Hepatocyte (in vitro differentiated cells): ENCODE measurements around the gene DCPS. TPM values are rescaled to one million over a fixed set of nuclear protein-coding genes. Genes with fewer than 3 reads are reported as not detected.

Experiments used
- DNase-seq: peaks from one replicate; pipeline ENCODE4 v3.0.0-alpha.2; 2016; ENCODE audit warnings: low spot score
- H2AFZ ChIP-seq: fragments of 200-600 bp; sonication (generic); 2 replicates; pipeline ENCODE4 v1.6.0; 2016; ENCODE audit warnings: antibody characterized with exemption, mild to moderate bottlenecking
- H3K27ac ChIP-seq: fragments of 200-600 bp; sonication (generic); 2 replicates; pipeline ENCODE4 v1.5.1; 2016; ENCODE audit warnings: mild to moderate bottlenecking
- H3K27me3 ChIP-seq: fragments of 200-600 bp; sonication (generic); 2 replicates; pipeline ENCODE4 v1.6.1; 2016
- H3K36me3 ChIP-seq: fragments of 200-600 bp; sonication (generic); replicated peaks from 2 replicates; pipeline ENCODE4 v1.5.1; 2016; ENCODE audit warnings: low read depth; ENCODE audit not compliant: insufficient read depth
- H3K4me1 ChIP-seq: fragments of 200-600 bp; sonication (generic); 2 replicates; pipeline ENCODE4 v1.5.1; 2016; ENCODE audit warnings: mild to moderate bottlenecking, moderate library complexity; ENCODE audit not compliant: insufficient read depth
- H3K4me2 ChIP-seq: fragments of 200-600 bp; sonication (generic); 2 replicates; pipeline ENCODE4 v1.6.0; 2016
- H3K4me3 ChIP-seq: fragments of 200-600 bp; sonication (generic); 2 replicates; pipeline ENCODE4 v1.5.1; 2016; ENCODE audit warnings: mild to moderate bottlenecking
- H3K79me2 ChIP-seq: fragments of 200-600 bp; sonication (generic); 2 replicates; pipeline ENCODE4 v1.6.0; 2017; ENCODE audit warnings: mild to moderate bottlenecking
- H3K9me2 ChIP-seq: fragments of 200-600 bp; sonication (generic); replicated peaks from 2 replicates; pipeline ENCODE4 v1.6.0; 2017; ENCODE audit warnings: mild to moderate bottlenecking; ENCODE audit not compliant: insufficient read depth
- H3K9me3 ChIP-seq: fragments of 200-600 bp; sonication (generic); 2 replicates; pipeline ENCODE4 v1.5.1; 2016; ENCODE audit warnings: low read depth, mild to moderate bottlenecking
- H4K20me1 ChIP-seq: fragments of 200-600 bp; sonication (generic); 2 replicates; pipeline ENCODE4 v1.6.0; 2016; ENCODE audit warnings: mild to moderate bottlenecking; ENCODE audit not compliant: insufficient read depth, poor library complexity, severe bottlenecking
- CTCF ChIP-seq: fragments of 200-600 bp; sonication (generic); IDR thresholded peaks from 2 replicates; pipeline ENCODE4 v1.5.1; 2016; ENCODE audit warnings: antibody characterized with exemption, mild to moderate bottlenecking; ENCODE audit not compliant: poor library complexity
- EZH2 ChIP-seq: fragments of 200-600 bp; sonication (generic); IDR thresholded peaks from 2 replicates; pipeline ENCODE4 v1.6.1; 2016; ENCODE audit warnings: antibody characterized with exemption, mild to moderate bottlenecking, borderline replicate concordance
- EZH2phosphoT487 ChIP-seq: fragments of 200-600 bp; sonication (generic); IDR thresholded peaks from one replicate; pipeline ENCODE4 v1.6.1; 2018; ENCODE audit warnings: antibody characterized with exemption, mild to moderate bottlenecking, low read depth, moderate library complexity; ENCODE audit not compliant: unreplicated experiment, severe bottlenecking
- WGBS: methylation state at CpG from one replicate; pipeline ENCODE4 v1.1.6; 2016; ENCODE audit warnings: low lambda C conversion rate; ENCODE audit errors: missing lambda C conversion rate; 5-methylcytosine and 5-hydroxymethylcytosine counted together
- polyA plus RNA-seq: library from polyadenylated mRNA; unstranded; fragments of >200 nt; fragmentation: Nextera tagmentation; extraction: Ambion mirVana; gene quantifications from 2 replicates; pipeline ENCODE4 v1.2.1, GENCODE V29; 2016
- total RNA-seq: library from RNA; depleted of rRNA; stranded (reverse); fragments of >200 nt; gene quantifications from 2 replicates; pipeline ENCODE4 v1.2.3, GENCODE V29; 2014

Gene DCPS
- total and polyA plus RNA-seq, 2 experiments from 2014 or later, result 6.5 to 16.8 TPM

- 62% methylated on average over 12 of the region's 12 CpGs for WGBS
- no peak for TF ChIP-seq EZH2
- no peak for TF ChIP-seq EZH2phosphoT487
- no peak for TF ChIP-seq CTCF
- Histone ChIP-seq H3K36me3 (no peaks in the 10 kb centered on the region), H3K4me2 (peak overlapping the region; percentile 76), H2AFZ (peak overlapping the region; percentile 88), H4K20me1 (no peaks in the 10 kb centered on the region), H3K9me3 (no peaks in the 10 kb centered on the region), H3K27me3 (no peaks in the 10 kb centered on the region), H3K27ac (peak overlapping the region; percentile 85), H3K9me2 (no peaks in the 10 kb centered on the region), H3K4me1 (peaks cover 6% of the 10 kb centered on the region), H3K79me2 (peaks cover 14% of the 10 kb centered on the region), H3K4me3 (peak overlapping the region; percentile 31)
- no peak for DNase-seq
Observed at GRCh38 chr11:126304457-126305075, 706 bp downstream of the DCPS start.

- WGBS, result 91% methylated on average over 4 of the region's 4 CpGs
- Histone ChIP-seq H3K9me2 (no peaks in the 10 kb centered on the region), H3K36me3 (no peaks in the 10 kb centered on the region), H3K4me2 (no peak overlapping the region), H3K79me2 (peaks cover 14% of the 10 kb centered on the region), H3K27me3 (no peaks in the 10 kb centered on the region), H3K9me3 (no peaks in the 10 kb centered on the region), H3K4me3 (no peak overlapping the region), H3K27ac (no peak overlapping the region), H3K4me1 (peaks cover 8% of the 10 kb centered on the region), H4K20me1 (no peaks in the 10 kb centered on the region), H2AFZ (no peak overlapping the region)
- DNase-seq, result no peak
- TF ChIP-seq CTCF, result no peak
- TF ChIP-seq EZH2phosphoT487, result no peak
- TF ChIP-seq EZH2, result no peak
Observed at GRCh38 chr11:126305699-126306098, 1.8 kb downstream of the DCPS start.

GRCh38 chr11:126307706-126308105 is 3.8 kb downstream of the DCPS start:
- TF ChIP-seq CTCF (peak; percentile 51), EZH2phosphoT487 (no peak), EZH2 (no peak)
- peaks cover 13% of the 10 kb centered on the region for H3K4me1 ChIP-seq
- H3K4me2 ChIP-seq, result no peak overlapping the region
- H3K79me2 ChIP-seq, result peaks cover 12% of the 10 kb centered on the region
- H3K9me2 ChIP-seq, result no peaks in the 10 kb centered on the region
- DNase-seq, result peak; percentile 63
- no peak overlapping the region for H2AFZ ChIP-seq
- no peaks in the 10 kb centered on the region for H3K9me3 ChIP-seq
- no peak overlapping the region for H3K4me3 ChIP-seq
- 31% methylated on average over 5 of the region's 5 CpGs for WGBS
- H4K20me1 ChIP-seq, result no peaks in the 10 kb centered on the region
- no peaks in the 10 kb centered on the region for H3K36me3 ChIP-seq
- H3K27me3 ChIP-seq, result no peaks in the 10 kb centered on the region
- no peak overlapping the region for H3K27ac ChIP-seq
